ENCODE results near the gene NXNL2.

DNA sequence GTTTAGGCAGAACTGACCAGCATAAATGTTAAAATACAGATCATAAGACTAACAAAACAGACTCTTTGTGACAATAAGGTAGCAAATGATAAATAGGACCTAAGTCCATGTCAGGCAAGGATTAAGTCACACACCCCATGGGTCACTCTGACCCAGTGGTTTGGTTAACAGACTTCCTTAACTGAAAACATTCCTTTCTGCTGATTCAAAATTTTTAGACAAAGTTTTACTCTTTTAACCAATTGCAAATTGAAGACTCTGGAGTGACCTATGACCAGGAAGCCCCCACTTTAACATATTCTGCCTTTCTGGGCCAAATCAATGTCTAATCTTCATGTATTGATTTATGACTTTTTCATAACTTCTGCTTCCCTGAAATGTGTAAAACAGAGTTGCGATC lies 4.9 kb upstream of the NXNL2 start:
- TF ChIP-seq, protein P1, sequence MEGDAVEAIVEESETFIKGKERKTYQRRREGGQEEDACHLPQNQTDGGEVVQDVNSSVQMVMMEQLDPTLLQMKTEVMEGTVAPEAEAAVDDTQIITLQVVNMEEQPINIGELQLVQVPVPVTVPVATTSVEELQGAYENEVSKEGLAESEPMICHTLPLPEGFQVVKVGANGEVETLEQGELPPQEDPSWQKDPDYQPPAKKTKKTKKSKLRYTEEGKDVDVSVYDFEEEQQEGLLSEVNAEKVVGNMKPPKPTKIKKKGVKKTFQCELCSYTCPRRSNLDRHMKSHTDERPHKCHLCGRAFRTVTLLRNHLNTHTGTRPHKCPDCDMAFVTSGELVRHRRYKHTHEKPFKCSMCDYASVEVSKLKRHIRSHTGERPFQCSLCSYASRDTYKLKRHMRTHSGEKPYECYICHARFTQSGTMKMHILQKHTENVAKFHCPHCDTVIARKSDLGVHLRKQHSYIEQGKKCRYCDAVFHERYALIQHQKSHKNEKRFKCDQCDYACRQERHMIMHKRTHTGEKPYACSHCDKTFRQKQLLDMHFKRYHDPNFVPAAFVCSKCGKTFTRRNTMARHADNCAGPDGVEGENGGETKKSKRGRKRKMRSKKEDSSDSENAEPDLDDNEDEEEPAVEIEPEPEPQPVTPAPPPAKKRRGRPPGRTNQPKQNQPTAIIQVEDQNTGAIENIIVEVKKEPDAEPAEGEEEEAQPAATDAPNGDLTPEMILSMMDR (IDR thresholded peaks at IDR 0.05): no peak
- TF ChIP-seq POLR2A (IDR thresholded peaks at IDR 0.05): no peak

All from body of pancreas (tissue), 4 donors.